ENCODE results near the gene PQBP1. TPM values are rescaled to one million over a fixed set of nuclear protein-coding genes. Genes with fewer than 3 reads are reported as not detected.

The PQBP1 gene
- total and polyA plus RNA-seq, 2 of the 13 experiments (the other 11 are each of a cell fraction or from before 2014, with no cell fraction given): 58.1 to 80.9 TPM

DNA sequence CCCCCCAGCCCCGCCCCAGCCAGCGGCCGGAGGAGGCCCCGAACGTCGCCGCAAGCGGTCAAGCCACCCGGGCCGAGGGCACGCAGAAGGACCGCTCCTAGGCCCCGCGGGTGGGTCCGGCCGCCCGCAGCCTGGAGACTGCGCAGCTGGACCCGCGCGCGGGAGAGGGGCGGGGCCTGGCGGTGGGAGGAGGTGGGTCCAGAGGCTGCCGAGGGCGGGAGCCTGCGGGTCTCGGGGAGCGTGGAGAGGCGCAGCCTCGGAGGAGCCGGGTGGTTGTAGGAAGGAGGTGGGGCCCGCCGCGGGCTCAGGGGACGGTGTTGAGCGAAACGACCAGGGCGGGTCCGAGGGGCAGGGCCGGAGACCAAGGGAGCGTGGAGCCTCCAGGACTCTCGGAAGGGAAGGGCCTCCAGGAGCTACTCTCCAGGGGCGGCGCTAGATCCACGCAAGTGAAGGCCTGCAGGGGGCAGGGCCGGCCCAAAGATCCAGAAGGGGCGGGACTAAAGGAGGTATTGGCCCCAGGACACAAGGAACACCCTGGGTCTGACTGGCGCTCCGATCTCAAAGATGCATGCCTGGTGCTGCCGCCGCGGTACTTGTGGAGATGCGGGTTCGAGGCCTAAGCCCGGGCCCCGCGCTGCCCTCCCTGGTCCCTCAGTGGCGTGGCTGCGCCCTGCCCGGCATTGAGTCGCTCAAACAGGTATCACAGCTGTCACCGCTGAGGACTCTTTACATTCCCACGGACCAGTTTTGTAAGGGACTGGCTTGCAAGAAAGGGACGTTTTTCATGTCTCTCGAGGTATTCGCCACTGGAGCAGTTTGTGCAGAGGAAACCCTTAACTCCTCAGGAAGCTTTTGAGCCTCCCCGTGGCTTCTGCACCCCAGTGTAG is 6.1 kb upstream of the PQBP1 start (continued):
- TF ChIP-seq, protein P1, sequence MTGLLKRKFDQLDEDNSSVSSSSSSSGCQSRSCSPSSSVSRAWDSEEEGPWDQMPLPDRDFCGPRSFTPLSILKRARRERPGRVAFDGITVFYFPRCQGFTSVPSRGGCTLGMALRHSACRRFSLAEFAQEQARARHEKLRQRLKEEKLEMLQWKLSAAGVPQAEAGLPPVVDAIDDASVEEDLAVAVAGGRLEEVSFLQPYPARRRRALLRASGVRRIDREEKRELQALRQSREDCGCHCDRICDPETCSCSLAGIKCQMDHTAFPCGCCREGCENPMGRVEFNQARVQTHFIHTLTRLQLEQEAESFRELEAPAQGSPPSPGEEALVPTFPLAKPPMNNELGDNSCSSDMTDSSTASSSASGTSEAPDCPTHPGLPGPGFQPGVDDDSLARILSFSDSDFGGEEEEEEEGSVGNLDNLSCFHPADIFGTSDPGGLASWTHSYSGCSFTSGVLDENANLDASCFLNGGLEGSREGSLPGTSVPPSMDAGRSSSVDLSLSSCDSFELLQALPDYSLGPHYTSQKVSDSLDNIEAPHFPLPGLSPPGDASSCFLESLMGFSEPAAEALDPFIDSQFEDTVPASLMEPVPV (CRISPR knock-in tag; IDR thresholded peaks at IDR 0.05): no peak
- TF ChIP-seq SPEN (CRISPR knock-in tag; IDR thresholded peaks at IDR 0.05; ENCODE audit: low read depth) (peak; percentile 21; the same call in 1 of the 2 replicates), BRCA1 (CRISPR knock-in tag; IDR thresholded peaks at IDR 0.05) (no peak), FOXO4 (CRISPR knock-in tag; conservative IDR thresholded peaks at IDR 0.05) (no peak), ZNF33A (CRISPR knock-in tag; IDR thresholded peaks at IDR 0.05; ENCODE audit: borderline replicate concordance) (no peak), SAP130 (CRISPR knock-in tag; IDR thresholded peaks at IDR 0.05; ENCODE audit: low read depth) (peak; percentile 23; the same call in 1 of the 2 replicates), GATAD2A (CRISPR knock-in tag; IDR thresholded peaks at IDR 0.05) (no peak), KDM6A (CRISPR knock-in tag; IDR thresholded peaks at IDR 0.05; ENCODE audit: low read depth) (no peak), HDAC1 (CRISPR knock-in tag; IDR thresholded peaks at IDR 0.05) (peak; percentile 46; the same call in 1 of the 2 replicates), ZNF274 (CRISPR knock-in tag; IDR thresholded peaks at IDR 0.05) (no peak), ATF1 (CRISPR knock-in tag; IDR thresholded peaks at IDR 0.05) (no peak), MXD3 (CRISPR knock-in tag; IDR thresholded peaks at IDR 0.05) (no peak), ATF6 (CRISPR knock-in tag; conservative IDR thresholded peaks at IDR 0.05) (no peak), MTF2 (CRISPR knock-in tag; IDR thresholded peaks at IDR 0.05; ENCODE audit: borderline replicate concordance) (no peak)
- TF ChIP-seq, protein P2, sequence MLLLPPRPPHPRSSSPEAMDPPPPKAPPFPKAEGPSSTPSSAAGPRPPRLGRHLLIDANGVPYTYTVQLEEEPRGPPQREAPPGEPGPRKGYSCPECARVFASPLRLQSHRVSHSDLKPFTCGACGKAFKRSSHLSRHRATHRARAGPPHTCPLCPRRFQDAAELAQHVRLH (CRISPR knock-in tag; IDR thresholded peaks at IDR 0.05; ENCODE audit: borderline replicate concordance, low read depth): no peak
- TF ChIP-seq, protein P3, sequence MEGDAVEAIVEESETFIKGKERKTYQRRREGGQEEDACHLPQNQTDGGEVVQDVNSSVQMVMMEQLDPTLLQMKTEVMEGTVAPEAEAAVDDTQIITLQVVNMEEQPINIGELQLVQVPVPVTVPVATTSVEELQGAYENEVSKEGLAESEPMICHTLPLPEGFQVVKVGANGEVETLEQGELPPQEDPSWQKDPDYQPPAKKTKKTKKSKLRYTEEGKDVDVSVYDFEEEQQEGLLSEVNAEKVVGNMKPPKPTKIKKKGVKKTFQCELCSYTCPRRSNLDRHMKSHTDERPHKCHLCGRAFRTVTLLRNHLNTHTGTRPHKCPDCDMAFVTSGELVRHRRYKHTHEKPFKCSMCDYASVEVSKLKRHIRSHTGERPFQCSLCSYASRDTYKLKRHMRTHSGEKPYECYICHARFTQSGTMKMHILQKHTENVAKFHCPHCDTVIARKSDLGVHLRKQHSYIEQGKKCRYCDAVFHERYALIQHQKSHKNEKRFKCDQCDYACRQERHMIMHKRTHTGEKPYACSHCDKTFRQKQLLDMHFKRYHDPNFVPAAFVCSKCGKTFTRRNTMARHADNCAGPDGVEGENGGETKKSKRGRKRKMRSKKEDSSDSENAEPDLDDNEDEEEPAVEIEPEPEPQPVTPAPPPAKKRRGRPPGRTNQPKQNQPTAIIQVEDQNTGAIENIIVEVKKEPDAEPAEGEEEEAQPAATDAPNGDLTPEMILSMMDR (CRISPR knock-in tag; IDR thresholded peaks at IDR 0.05): peak; percentile 83
- TF ChIP-seq, protein P4, sequence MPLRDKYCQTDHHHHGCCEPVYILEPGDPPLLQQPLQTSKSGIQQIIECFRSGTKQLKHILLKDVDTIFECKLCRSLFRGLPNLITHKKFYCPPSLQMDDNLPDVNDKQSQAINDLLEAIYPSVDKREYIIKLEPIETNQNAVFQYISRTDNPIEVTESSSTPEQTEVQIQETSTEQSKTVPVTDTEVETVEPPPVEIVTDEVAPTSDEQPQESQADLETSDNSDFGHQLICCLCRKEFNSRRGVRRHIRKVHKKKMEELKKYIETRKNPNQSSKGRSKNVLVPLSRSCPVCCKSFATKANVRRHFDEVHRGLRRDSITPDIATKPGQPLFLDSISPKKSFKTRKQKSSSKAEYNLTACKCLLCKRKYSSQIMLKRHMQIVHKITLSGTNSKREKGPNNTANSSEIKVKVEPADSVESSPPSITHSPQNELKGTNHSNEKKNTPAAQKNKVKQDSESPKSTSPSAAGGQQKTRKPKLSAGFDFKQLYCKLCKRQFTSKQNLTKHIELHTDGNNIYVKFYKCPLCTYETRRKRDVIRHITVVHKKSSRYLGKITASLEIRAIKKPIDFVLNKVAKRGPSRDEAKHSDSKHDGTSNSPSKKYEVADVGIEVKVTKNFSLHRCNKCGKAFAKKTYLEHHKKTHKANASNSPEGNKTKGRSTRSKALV (CRISPR knock-in tag; IDR thresholded peaks at IDR 0.05): no peak
